ENCODE data around the gene DIS3L2.

Gene DIS3L2

DNA sequence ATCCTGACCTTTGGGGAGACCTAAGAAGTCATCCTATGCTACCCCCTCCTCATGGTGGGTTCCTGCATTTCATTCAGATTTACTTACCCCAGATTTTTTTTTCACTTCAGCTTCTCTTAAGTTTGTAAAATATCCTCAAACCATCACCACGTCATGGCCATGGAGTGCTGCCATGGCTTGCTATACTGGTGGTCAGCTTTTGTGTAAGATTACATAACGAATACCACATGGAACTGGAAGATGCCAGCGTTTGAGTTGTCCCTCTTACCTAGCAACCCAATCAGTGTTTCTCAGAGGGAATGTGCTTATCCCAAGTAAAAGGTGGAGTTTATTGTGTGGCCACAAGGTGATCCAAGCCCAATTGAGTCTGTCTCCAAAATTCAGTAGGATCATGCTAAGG lies 268.4 kb downstream of the DIS3L2 start:
- DNase-seq (ENCODE audit: low read depth): no peak

GRCh38 chr2:232230560-232230959 lies 269.0 kb downstream of the DIS3L2 start:
- DNase-seq (ENCODE audit: low read depth): no peak

- DNase-seq (ENCODE audit: low read depth): no peak
Observed at GRCh38 chr2:232231554-232231953, 270.0 kb downstream of the DIS3L2 start.

- DNase-seq (ENCODE audit: low read depth): no peak
Observed at GRCh38 chr2:232232915-232233314, 271.4 kb downstream of the DIS3L2 start.

- DNase-seq (ENCODE audit: low read depth): no peak
Observed at GRCh38 chr2:232234922-232235615, 273.6 kb downstream of the DIS3L2 start.

DNA sequence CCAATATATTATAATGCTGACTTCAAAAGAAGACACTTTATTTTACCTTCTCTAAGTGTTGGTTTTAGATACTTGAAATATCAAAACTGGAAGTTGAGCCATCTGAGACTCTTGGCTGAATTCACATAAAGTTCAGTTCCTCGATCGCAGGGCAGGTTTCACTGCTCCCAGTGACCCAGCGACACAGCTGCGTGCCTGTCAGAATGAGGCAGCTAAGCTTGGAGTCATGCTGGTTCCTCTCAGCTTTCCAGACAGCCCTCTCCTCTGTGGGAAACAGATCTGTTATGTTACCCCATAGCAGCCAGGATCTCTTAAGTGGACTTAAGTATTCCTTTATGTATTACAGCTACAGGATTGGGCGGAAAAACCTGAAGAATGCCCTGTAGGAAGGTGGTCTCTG lies 274.2 kb downstream of the DIS3L2 start:
- no peak for DNase-seq (ENCODE audit: low read depth)

- no peak for DNase-seq (ENCODE audit: low read depth)
Observed at GRCh38 chr2:232236200-232236599, 274.7 kb downstream of the DIS3L2 start.

GRCh38 chr2:232237464-232237863 lies 276.0 kb downstream of the DIS3L2 start:
- no peak for DNase-seq (ENCODE audit: low read depth)

GRCh38 chr2:232238108-232238507 lies 276.6 kb downstream of the DIS3L2 start:
- DNase-seq (ENCODE audit: low read depth): no peak

DNA sequence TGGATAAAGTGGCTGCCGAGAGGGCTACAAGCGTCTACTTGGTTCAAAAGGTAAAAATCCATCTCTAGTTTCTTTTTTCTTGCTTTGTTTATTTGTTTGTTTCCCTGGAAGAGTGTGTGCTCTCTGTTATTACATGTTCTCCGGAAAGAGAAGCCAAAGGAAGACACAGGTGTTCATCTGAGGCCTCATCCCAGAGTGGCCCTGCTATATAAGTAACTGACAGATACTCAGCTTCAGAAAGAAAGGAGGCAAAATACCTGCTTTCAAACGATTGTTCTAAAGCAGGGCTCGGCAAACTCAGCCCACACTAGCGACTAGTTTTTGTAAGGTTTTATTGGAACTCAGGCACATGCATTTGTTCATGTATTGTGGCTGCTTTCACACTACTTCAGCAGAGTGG lies 277.1 kb downstream of the DIS3L2 start:
- DNase-seq (ENCODE audit: low read depth): no peak

GRCh38 chr2:232239951-232240681 lies 278.6 kb downstream of the DIS3L2 start:
- DNase-seq (ENCODE audit: low read depth): no peak

DNA sequence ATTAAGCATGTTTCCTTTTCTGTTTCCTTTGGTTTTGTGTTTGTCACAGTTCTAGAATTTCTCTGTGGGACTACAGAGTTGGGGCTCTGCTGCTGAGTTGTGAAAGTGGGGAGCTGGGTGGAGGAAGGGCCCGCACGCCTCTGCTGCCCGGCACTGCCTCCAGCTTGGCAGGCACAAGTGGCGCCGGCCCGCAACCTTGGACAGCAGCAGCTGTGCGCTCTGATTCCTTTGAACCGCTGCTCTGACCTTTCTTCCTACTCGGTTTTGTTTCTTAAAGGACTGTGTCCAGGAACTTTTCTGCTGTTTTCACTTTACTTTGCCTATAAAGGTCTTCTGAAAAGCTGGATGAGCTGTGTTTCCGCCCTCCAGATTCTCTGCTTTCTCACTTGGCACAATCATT lies 279.4 kb downstream of the DIS3L2 start:
- no peak for DNase-seq (ENCODE audit: low read depth)

DNA sequence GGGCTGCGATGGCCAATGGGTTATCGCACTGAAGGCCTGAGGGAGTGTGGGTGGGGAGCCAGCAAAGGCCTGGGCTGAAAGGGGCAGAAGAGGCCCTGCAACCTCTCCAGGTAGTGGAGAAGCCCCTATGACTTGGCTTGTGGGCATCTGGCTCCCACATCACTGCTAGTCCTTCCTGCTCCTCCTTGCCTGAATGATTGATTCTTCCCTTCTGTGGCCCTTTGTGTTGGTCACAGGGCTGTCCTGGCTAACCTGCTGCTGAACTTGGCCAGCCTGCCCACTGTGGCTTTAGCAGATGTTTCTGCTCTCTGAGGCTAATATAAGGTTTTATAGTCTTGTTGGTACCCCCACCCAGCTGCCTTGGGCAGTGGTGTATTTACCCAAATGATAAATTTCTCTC lies 280.8 kb downstream of the DIS3L2 start:
- DNase-seq (ENCODE audit: low read depth): no peak

- DNase-seq (ENCODE audit: low read depth): no peak
Observed at GRCh38 chr2:232245111-232245510, 283.6 kb downstream of the DIS3L2 start.

DNA sequence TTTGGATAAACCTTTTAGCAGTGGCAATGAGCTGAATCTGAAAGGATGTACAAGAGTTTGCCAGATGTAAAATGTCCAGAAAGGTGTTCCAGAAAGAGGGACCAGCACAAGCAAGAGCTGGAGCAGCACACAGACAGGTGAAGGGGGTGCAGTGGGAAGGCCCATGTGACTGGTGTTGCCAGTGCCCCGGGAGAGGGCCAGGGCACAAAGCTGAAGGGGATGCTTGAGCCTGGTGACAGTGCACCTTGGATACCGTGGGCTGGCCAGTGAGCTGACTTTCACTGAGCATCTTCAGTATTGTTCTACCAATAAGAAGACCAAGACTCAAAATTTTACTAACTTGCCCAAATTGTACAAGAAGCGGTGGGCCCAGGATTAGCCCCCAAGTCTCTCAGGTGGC lies 284.7 kb downstream of the DIS3L2 start:
- DNase-seq (ENCODE audit: low read depth): no peak

- no peak for DNase-seq (ENCODE audit: low read depth)
Observed at GRCh38 chr2:232249096-232249495, 287.6 kb downstream of the DIS3L2 start.

DNA sequence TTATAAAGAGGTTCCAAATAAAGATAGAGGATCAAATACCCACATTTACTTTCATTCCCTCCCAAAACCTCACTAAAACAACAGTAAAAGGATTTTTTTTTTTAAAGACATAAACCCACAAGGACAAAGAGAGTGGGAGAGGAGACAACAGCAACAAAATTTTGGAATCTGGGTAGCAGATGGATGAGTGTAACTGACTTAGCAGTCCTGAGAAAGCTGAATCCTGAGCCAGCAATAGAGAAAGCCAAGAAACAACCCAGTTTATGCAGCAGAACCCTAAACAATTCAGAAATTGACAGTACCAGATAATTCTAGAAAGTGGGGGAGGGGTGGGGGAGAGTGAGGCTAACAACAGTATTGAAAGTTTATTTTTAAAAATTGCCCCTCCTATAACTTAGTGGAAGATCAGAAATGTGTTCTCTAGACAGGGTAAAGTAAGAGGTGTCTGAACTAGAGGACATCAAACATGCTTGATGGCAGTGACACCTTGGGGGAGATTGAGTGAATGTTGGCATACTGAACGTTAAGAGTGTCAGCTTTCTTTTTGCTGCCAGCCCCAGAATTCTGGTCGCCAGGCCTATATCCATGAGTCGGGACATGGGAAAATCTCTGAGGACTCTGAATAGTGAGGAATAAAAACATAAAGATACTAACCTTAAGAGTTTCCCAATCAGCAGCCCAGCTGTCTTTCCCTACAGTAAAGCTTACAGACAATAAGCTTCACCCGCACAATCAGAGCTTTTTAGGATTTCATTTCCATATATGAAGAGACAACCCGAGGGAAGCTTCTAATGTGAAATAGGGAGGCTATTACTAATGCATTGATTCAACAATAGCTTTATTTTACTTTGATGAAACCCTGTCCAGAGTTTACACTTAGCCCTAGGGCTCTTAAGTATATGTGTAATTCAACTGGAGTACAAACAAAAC lies 289.0 kb downstream of the DIS3L2 start:
- DNase-seq (ENCODE audit: low read depth): no peak

DNA sequence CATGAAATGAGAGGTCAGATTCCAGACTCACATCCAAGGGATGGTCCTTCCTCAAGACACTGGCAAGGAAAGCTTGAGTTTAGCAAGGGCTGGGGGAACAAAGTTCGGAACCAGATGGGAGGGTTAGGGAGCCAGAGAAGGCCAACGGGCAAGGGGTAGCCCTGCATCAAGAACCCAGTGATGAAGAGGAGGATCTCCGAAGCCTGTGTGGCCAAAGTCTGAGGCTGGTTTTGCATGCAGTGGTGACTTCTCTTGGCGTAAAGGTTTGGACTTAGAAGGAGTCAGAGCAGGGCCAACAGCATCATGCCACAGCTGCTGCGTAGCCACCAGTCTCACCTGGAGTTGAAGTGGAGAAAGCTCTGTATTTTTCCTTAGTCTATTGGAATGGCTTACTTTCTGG lies 293.5 kb downstream of the DIS3L2 start:
- no peak for DNase-seq (ENCODE audit: low read depth)

DNA sequence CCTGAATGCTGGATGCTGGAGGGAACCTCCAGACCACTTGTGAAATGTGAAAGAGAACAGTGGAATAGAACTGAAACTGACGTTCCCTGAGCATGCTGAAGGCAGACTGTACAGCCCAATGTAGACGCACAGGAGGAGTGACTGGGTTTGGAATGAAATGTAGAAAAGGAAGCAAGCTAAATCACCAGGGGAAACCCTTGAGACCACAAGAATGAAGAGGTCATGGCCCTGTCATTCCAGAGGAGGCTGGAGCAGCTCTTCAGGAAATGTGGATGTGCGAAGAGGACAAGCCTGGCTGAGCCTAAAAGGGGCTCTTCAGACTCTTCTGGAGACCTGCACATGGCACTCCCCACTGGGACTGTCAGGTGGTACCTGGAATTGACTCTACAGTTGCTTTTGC lies 298.6 kb downstream of the DIS3L2 start:
- DNase-seq (ENCODE audit: low read depth): no peak

- DNase-seq (ENCODE audit: low read depth): no peak
Observed at GRCh38 chr2:232261776-232262175, 300.3 kb downstream of the DIS3L2 start.

DNA sequence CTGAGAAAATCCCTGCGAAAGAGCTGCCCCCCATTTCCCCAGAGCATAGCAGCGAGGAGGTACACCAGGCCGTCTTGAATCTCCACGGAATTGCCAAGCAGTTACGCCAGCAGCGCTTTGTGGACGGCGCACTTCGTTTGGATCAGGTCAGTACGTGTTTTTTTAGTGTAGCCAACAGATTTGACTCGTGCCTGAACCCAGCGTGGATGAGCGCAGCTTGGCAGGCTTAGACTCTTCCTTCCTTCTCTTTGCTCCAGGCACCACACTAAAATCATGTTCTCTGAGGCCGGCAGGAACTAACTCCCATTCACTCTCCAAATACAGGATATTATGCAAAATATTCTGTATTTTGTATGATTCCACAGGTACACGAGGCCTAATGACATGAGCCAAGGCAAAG lies 301.8 kb downstream of the DIS3L2 start:
- no peak for DNase-seq (ENCODE audit: low read depth)

GRCh38 chr2:232264081-232264480 lies 302.6 kb downstream of the DIS3L2 start:
- DNase-seq (ENCODE audit: low read depth): no peak

DNA sequence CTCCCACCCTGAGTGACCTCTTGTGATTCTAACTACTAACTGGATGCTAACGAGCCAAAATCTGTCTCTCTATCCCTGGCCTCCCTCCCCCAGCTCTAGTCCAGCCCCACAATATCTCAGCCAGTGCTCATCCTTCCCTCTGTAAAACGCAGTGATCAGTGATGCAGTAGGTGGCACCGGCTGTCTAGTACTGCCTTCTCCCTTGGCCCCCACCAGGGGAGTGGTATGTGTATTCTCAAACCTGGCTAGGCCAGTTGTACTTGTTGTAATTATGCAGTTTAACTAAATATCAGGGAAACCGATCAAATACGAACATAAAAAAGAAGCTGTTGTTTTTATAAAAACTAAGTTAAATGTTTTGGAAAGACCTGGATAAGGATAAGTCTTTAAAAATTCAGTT lies 303.8 kb downstream of the DIS3L2 start:
- no peak for DNase-seq (ENCODE audit: low read depth)
